Activated CD4-positive, CD25-positive, alpha-beta regulatory T cell treated with anti-CD3 and anti-CD28 coated beads, Interleukin-2, amount 50 U/mL, for 24 hours (primary cell): ENCODE results near the gene DTL.
A peak's percentile ranks its signal among the peaks of the same experiment; 100 is the strongest.

Source experiments
- ATAC-seq, 2 donors: fragments of 150-1000 bp; cut with Tn5 transposase; one replicate each; pipeline ENCODE4 v1.10.0; 2021; ENCODE audit warnings: mild to moderate bottlenecking in 1 of 2, moderate library complexity in 1 of 2

The DTL gene

DNA sequence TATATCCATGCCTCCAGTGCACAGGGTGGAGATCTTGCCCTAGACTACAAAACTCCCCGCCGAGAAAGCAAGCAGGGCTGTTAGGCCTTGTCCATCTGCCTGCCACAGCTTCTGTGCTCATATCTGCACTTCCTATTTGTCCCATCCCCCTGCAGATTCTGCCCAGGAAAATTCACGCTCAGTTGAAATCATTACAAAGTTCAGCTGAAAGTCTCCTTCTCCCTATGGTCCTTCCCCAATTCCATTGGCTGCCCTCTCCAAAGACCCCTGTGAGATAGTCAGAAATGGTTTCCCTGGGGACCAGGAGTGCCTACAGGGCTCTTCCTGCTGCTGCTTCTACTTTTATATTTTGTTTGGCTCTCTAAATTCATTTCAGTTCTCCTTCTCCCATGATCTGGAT lies 63.2 kb downstream of the DTL start:
- no peak for ATAC-seq

DNA sequence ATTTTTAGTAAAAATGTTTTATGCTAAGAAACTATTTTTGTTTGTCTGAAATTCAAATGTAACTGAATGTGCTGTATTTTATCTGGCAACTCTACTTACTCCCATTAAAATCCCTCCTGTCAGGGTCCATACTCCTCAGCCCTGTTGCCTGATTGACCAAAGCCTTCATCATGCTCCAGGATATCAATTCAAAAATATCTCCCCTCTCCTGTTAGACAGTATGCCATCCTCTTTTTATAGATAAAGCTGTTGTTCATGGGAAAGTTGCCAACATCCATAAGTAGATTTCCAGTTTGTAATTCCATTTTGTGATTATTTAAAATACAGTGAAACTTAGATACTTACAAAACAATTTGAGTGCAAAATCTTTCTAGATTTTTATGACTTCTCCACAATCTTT lies 65.7 kb downstream of the DTL start:
- no peak for ATAC-seq

DNA sequence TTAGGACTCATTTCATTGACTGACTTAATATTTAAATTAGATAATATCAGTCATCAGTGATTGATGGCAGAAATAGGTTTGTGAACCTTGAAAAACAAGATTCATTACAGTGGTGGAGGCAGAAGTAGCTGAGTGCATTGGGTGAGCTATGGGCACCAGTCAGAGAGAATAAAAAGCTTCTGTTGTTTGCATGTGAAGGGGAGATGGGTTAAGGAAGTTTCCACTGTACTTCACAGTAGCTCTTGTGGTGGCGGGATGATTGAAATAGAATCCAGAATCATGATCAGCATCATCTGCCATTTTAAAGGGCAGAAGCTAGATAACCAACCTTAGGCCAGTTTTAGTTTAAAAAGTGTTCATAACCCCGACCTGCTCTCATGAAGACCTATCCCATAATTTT lies 66.2 kb downstream of the DTL start:
- peak in 1 of 2 donors; percentile 33 for ATAC-seq

DNA sequence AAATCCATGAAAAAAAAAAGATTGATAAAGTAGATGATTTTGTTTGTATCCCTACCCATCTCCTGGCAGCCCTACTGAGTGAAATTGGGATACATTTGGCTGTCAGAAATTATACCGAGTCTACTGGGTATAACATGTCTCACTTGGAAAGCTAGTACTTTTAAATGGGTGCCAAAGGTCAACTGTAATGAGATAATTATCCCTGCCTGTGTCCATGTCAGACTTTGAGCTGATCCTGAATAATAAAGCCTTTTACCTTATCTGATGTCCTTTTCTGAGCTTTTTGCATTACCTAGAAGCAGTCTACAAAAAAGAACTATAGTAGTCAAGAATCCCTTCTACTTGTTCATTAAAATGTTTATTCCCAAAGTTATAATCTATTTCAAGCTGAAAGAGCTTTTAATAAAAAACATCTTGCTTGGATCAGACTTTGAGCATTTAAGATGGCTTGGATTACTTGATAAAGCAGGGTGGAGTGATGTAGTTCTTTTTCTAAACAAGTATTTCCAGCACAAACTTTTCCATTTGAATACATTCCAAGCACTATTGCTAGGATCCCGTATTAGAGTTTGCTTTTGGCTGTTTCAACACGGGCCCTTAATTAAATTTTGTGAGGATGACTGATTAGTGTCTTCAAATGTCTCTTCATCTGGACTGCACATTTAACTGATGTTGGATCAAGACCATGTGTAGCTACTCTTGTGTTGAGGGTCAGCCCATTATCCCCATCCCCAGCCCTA lies 69.2 kb downstream of the DTL start:
- ATAC-seq, result no peak

DNA sequence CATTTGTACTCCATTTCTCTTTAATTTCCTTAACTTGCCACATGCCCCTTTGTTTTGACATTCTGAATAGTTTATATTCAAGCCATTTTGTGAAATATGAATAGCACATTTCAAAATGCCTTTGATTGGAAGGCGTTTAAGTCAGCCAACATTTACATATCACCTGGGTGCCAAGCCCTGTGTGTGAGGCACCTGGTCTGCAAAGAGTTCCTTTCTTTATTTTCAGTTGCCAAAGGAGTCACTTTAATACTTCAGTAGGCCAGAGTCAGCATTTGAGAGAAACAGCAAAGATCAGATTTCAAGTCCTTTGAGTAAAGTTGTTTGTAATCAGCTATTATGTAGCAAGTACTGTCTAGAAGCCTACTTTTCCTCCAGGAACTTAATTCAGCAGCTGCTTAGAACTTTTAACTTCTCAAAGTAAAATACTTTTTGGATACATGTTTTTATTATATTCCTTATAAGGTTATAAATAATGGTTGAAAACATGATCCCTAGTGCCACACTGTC lies 70.8 kb downstream of the DTL start:
- no peak for ATAC-seq

DNA sequence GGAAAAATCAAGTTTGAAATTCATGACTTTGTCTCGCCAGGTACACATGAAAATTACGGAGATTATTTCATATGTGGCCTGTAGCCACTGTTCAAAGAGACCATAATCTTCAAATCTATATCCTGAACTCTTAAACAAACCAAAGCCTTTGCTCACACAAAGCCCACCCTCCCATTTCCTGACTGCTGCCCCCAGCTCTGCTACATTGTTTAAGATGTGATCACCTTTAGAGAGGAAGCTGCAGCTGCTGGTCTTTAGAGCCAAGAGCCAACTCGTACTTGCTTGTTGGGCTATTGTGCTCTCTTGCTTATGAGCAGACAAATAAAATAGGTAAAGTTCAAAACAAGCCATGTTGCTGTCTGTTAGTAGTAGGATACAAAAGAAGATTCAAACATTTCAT lies 71.9 kb downstream of the DTL start:
- no peak for ATAC-seq

DNA sequence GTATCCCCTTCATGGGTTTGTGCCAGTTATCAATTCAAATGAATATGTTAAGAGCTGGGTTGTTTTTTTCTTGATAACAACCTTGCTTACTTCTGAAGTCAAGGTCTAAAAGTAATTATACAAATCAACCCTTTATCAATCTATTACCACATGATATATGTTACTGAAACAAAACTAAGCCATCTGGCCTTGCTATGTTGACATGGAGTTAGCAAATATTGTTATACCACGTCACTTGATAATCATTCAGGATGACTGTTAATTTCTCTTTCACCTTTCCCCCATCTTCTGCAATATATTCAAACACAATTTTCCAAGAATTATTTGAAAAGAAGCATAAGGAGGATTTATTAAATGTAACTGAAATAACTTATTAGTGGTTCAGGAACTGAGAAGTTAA lies 72.6 kb downstream of the DTL start:
- ATAC-seq, result no peak

DNA sequence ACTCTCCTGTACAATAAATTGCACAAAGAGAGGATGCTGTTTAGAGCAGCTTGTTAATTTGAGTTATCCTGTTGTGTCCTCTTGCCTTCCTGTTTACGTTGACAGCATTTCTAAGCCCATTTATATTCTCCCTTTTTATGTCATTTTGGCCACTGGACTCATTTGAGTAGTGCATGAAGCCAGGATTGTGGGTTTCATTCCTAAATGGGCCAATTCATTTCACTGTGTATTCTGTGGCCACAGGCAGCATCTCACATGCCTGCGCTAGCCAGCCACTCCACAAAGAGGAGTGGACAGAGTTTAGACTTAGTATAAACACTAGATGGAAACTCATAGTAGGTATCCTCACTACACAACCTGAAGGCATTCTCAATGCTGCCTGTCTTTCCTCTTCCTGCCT lies 73.4 kb downstream of the DTL start:
- ATAC-seq, result no peak

DNA sequence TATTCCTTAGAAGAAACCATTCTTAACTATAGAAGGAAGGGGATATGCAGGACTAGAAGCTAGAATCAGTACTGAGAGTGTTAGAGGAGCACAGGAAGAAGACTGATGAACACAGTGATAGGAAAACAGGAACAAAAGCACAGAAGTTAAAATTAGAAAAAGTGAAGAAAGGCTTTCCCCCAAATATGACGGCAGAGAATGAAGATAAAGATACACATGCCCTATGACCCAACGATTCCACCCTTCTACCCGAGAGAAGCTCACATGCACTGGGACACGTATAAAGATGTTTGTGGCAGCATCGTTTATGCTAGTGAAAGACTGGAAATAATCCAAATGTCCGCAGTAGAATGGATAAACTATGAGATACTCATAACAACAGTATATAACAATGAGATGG lies 74.2 kb downstream of the DTL start:
- no peak for ATAC-seq

DNA sequence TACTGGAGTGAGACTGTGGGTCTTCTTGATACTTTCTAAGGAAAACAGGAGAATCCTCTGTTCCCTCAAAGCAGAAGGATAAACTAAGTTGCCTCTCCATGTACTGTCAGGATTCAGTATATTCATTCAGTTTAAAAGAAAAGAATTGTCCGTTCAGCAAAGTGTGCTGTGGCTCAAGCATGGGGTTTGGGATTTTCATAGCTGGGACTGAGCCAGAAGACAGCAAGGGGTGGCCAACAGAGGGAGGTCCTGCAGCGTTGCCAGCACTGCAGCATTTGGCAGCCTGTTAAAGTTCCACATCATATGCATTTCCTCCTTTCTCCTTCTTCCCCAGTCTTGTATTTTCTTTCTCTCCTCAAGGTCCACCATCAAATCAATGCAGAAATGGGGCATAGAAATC lies 75.1 kb downstream of the DTL start:
- ATAC-seq, result no peak

DNA sequence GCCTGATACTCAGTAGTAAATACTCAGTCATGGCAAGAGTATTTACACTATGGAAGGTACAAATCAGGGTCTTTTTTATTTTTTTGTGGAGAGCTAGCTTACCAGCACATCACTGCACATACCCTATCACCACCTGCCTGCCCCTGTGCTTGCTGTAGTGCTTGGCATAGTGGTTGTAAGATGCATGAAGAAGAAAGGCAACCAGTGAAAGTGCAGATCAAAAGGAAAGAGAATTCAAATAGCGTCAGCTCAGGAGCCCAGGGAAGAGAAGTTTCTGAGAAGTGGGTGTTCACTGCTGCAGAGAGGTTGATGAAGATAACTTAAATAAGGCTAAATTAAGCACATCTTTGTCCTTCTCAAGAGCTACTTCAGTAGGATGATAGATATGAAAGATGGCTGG lies 76.0 kb downstream of the DTL start:
- no peak for ATAC-seq

DNA sequence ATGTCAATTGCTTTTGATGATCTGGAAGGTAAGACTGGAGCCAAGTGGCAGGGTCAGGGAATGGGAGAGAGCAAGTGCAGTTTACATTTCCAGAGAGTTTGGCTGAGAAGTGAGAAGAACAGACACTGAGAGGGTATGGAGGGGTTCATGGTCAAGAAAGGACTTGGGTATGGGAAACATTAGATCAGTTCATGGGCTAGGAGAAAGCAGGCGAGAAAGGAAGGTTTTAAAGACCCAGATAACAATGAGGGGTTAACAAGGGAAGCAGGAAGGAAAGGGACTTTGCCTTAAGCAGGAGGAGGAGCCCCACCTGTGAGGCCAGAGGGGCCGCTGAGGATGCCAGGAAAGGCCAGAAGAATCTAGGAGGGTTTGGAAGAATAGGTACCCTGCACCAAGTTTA lies 78.2 kb downstream of the DTL start:
- ATAC-seq, result no peak

DNA sequence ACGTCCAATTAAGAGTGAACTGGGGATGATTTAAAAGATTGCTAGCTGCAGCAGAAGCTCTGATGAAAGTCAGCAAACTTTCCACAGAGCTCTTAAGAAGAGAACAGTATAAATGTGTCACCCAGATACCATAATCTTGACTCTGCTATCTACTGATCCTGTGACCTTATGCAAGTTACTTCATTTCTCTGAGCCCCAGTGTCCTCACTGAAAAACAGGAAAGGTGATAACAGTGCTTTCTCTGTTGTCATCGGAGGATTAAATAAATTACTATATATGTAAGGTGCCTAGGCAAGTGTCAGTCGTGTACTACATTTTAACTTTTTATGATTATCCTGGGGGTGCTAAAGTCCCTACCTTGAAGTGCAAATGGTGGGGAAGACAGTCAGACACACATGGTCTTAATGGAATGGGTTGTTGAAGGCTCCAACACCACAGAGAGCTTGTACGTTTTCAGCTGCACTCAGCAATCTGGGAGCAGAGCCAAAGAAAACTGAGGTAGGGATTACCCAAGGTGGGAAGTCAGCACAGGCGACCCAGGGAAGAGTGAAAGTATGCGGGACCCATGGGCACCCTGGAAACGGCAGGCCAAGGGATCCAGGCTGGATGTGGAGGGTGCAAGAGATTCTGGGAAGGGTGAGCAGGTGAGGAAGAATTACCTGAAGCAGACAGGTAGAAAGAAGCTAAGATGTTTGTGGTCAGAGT lies 82.8 kb downstream of the DTL start:
- ATAC-seq, result no peak

DNA sequence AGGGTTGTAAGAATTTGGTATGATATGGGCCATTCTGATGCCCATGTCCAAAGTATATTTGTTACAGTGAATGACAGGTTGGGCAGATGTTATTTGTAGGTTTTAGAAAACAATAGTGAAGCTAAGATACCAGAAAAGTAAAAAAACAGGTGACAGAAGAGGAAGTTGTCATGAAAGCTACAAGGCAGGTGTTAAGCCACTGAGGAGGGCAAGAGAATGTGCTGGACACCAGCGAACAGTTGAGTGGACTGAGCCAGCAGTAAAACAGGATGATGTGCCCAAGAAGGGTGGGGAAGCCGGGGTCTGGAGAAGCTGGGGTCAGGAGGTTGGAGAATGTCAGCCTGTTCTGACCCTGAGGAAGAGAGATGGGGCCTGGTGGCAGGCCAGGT lies 83.3 kb downstream of the DTL start:
- no peak for ATAC-seq

DNA sequence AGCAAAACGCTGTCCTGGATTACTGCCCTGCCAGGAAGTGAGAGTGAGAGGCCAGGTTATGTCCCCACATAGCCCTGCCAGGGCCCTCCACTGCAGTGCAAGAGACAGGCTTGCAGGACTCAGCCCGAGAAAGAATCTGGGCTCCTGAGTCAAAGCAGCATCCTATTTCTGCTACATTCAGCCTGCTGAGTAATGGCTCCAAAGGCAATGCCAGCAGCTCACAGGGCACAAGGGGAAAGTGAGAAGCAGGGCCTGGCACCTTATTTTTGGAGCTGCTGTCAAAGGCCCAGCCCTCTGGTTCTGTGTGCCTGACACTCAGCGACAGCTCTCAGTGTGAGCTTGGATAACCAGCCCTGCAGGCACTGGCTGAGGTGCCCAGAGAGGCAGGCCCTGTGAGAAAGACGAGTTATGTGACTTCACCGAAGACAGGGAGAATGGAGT lies 83.9 kb downstream of the DTL start:
- no peak for ATAC-seq

DNA sequence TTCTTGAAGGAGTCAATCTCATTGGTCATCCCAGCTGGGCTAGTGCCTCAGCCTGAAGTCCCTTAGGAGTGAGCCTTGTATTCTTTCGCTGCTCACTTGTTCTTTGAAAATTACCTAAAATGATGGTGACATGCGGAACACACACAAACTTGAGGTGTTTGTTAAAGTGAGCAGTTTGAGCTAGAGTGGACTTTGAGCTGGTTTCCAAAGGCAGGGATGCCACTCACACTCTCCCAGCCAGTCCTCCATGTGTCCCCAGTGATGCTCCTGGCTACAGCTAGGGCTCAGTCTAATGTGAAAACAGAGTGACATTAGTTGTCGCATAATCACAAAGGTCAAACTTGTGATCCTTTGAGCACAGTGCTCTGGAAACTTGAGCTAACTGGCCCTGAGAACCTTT lies 84.3 kb downstream of the DTL start:
- ATAC-seq, result no peak

DNA sequence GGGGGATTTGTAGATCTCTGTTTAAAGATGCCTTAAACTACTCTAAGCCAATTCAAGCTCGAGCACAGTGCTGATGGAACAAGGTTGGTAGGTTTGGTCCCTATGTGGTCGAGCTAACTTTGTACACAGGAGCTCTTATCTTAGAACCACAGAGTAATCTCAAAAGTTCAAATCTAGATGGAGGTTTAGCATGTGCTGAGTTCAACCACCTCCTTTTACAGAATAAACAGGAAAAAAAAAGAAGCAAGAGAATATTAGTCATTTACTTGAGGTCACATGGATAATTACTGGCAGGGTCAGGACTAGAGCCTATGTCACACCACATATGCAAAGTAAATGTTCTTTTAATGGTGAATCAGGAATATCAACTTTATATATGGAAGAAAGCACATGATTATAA lies 86.2 kb downstream of the DTL start:
- peak in 1 of 2 donors; percentile 56 for ATAC-seq

DNA sequence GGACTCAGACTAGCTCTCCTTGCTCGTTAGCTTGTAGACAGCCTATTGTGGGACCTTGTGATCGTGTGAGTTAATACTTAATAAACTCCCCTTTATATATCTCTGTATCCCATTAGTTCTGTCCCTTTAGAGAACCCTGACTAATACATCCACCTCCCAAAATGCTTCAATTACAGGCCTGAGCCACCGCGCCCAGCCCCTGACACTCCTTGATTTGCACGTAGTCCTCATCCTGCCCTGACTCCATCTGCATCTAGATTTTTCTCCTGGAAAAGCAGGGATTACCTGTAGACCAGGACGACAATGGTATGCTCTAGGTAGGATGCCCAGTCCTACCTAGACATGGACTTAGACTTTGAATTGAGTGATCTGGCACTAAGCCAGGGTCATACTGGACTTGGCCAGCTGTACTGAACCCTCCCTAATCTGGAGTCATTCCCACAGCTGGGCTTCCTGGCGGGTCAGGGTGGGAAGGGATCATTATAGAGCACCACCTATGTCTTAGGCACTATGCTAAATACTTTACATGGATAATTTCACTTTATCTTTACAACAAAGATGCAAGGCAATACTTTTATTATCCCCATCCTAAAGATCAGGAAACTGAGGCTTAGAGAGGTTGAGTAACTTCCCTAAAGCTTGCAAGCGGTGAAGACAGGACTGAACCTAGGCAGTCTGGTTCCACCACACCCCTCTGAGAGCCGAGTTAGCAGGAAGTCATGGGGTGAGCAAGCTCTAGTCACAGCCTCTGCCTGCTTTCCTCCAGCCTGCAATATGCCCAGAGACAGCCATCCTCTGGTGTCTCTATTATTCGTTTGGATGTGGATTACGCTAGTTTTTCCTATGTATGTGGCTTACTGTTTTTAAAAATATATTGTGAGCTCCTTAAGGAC lies 89.4 kb downstream of the DTL start:
- ATAC-seq, result peak in 1 of 2 donors; percentile 38

DNA sequence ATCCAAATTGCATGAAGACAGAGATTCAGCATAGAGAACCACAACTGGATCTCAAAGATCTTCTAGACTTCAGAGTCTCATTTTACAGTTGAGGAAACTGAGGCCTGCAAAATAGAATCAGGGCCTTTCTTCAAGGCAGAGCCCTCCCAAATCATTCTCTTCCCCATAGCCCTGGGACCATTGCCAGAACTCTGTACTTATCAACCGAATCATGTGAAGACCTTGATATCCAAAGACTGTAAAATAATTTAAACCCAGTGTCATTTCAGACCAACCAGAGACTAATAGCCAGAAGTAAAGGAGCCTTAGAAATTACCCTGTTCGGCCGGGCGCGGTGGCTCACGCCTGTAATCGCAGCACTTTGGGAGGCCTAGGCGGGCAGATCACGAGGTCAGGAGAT lies 90.1 kb downstream of the DTL start:
- ATAC-seq, result no peak

DNA sequence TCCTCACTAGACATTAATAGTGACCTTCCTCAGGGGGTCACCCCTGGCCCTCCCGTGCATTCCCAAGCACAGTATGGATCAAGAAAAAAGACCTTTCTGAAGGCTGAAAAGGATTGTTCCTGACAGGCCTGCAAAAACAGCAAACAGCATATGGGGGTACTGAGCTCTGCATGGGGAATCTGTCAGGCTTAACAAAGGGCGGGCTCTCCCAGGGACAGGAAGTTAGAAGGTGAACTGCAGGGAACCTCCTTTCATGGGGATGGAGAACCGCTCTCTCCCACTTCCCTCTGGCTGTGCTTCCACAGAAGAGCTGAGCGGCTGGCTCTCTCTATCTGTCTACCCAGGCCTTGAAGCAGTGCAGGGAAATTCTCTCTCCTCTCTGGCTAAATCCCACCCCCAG lies 91.7 kb downstream of the DTL start:
- ATAC-seq, result no peak

DNA sequence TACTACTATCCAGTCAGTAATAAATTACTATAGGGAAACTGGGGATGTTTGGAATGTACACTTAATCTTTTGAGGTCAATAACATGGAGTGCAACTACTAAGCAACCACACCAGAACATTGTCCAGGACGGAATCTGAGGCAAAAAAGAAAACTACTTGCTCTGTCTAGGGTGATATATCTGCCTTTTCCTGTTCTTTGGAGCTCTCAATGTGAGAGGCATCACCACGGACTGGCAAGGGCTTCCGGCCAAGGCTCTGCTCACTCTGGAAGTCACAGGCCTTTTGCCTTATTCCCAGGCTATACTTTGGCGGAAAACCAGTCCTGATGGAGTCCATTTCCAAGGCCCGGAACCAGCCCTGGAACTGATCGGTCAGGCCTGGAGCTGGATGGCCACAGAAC lies 94.2 kb downstream of the DTL start:
- ATAC-seq, result no peak

DNA sequence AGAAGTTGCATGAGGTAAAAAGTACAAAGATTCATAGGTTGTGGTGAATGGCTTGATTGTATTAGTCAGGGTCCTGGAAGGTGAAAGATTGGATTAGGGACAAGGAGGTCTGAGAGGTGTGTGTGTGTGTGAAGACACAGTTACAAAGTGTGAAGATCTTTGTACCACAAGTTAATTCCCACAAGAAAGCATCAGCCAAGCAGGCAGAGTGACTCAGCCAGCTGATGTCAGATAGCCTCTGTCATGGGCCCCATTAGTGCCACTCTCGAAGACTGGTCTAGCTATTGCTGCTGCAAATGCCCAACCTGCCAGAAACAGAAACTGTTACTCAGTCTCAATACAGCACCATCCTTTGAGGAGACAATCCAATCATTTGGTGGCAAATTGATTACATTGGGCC lies 96.5 kb downstream of the DTL start:
- peak in 1 of 2 donors; percentile 48 for ATAC-seq

DNA sequence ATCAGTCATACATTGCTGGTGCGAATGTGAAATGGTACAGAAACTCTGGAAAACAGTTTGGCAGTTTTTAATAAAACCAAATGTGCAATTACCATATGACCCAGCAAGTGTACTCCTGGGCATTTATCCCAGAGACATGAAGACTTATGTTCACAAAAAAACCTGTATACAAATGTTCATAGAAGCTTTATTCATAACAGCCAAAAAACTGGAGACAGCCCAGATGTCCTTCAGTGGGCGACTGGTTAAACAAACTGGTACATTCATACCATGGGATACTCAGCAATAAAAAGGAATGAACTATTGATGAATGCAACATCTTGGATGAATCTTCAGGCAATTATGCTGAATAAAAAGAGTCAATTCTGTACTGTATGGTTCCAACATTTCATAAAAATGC lies 97.8 kb downstream of the DTL start:
- ATAC-seq, result no peak
